OCI-LY1 (cell line): ENCODE data around the gene KRTAP4-5.

Source experiments
- EZH2 ChIP-seq: fragments of 200-600 bp; sonication (generic), shearing (Covaris generic); IDR thresholded peaks from 2 replicates; pipeline ENCODE4 v1.8.0; 2017; ENCODE audit warnings: borderline replicate concordance, mixed run types, mild to moderate bottlenecking, antibody characterized with exemption, low read length, moderate library complexity, mixed read lengths
- TF ChIP-seq, protein P1 (sequence below): fragments of 200-600 bp; sonication (generic), shearing (Covaris generic); IDR thresholded peaks from 2 replicates; pipeline ENCODE4 v1.5.1; 2017; ENCODE audit warnings: mild to moderate bottlenecking, antibody characterized with exemption, low read length, moderate library complexity, mixed read lengths

DNA sequence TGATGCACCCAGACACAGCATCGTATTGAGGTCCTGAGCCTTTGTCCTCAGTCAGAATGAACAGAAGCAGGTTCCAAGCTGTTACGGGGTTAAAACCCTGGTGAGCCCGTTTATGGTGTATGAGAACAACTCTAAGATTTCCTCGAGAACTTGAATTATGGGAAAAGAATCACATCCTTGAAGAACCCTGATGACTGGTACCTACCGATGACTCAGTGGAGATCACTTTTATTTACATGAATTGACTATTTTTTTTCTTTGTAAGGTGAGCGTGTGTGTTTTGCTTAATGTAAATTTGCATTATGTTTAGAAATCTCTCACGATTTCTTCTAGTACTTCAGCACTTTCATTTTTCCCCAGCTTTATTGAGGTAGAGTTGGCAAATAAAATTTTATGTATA is 14.2 kb upstream of the KRTAP4-5 start:
- TF ChIP-seq, protein P1, sequence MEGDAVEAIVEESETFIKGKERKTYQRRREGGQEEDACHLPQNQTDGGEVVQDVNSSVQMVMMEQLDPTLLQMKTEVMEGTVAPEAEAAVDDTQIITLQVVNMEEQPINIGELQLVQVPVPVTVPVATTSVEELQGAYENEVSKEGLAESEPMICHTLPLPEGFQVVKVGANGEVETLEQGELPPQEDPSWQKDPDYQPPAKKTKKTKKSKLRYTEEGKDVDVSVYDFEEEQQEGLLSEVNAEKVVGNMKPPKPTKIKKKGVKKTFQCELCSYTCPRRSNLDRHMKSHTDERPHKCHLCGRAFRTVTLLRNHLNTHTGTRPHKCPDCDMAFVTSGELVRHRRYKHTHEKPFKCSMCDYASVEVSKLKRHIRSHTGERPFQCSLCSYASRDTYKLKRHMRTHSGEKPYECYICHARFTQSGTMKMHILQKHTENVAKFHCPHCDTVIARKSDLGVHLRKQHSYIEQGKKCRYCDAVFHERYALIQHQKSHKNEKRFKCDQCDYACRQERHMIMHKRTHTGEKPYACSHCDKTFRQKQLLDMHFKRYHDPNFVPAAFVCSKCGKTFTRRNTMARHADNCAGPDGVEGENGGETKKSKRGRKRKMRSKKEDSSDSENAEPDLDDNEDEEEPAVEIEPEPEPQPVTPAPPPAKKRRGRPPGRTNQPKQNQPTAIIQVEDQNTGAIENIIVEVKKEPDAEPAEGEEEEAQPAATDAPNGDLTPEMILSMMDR: no peak
- TF ChIP-seq EZH2: no peak
